Endometrial microvascular endothelial cells (primary cell): Measurements from ENCODE around the gene PSMB4. TPM values are rescaled to one million over a fixed set of nuclear protein-coding genes. Genes with fewer than 3 reads are reported as not detected.
"Not testable (repeated sequence)": the region's sequence is repeated elsewhere in the genome, so short reads cannot be mapped to it uniquely, and the experiment has no call there.

ENCODE experiments used
- in situ Hi-C: cut with HindIII; loops from 2 replicates; pipeline ENCODE4 v1.10.0; 2017; ENCODE audit warnings: low sequenced_read_pairs, low pct_unique_long_range_greater_than_20kb; ENCODE audit errors: inconsistent ontology term
- total RNA-seq: library from RNA; depleted of rRNA; stranded (reverse); fragments of >200 nt; gene quantifications from one replicate; pipeline ENCODE4 v1.2.3, GENCODE V29; 2015; ENCODE audit errors: inconsistent ontology term

Gene PSMB4
- total RNA-seq: 451 TPM

DNA sequence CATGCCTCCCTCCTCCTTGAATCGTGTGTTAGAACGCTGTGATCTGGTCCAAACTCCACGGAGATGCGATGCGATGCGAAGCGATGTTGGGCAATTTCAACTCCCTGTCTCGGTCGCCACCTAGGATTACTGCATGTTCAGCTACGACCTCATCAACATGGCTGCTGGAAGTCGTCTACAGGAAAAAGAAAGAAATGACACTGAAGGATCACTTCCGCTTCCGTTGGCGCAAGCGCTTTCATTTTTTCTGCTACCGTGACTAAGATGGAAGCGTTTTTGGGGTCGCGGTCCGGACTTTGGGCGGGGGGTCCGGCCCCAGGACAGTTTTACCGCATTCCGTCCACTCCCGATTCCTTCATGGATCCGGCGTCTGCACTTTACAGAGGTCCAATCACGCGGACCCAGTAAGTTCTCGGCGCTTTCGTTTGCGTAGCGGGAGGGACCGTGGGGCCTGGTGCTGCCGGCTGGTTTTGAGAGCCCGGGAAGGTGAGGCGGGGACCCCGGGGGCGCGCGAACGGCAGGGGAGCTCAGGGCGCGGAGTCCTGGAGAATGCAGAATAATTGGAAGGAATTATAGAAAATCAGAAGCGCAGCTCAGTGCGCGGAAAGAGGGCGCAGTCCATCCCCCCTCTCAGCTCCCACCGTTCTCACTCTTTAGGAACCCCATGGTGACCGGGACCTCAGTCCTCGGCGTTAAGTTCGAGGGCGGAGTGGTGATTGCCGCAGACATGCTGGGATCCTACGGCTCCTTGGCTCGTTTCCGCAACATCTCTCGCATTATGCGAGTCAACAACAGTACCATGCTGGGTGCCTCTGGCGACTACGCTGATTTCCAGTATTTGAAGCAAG, at the start of gene PSMB4:
PSMB4 (plus strand) TSS at position 250 of the 848 bp plus-strand sequence; CDS start at position 265, 15 bp downstream.
- in situ Hi-C loops: no loop called here

DNA sequence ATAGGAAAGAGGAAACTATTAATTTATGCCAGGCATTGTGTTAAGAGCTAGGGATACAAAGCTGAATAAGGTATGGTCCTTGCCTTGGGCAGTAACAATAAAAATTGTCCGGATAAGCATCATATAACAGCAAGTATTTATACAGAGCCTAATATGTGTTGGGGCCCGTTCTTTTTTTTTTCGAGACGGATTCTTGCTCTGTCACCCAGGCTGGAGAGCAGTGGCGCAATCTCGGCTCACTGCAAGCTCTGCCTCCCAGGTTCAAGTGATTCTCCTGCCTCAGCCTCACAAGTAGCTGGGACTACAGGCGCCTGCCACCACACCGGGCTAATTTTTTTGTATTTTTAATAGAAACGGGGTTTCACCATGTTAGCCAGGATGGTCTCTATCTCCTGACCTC, 49.0 kb upstream of the PSMB4 start:
- in situ Hi-C loops: not testable (repeated sequence)

DNA sequence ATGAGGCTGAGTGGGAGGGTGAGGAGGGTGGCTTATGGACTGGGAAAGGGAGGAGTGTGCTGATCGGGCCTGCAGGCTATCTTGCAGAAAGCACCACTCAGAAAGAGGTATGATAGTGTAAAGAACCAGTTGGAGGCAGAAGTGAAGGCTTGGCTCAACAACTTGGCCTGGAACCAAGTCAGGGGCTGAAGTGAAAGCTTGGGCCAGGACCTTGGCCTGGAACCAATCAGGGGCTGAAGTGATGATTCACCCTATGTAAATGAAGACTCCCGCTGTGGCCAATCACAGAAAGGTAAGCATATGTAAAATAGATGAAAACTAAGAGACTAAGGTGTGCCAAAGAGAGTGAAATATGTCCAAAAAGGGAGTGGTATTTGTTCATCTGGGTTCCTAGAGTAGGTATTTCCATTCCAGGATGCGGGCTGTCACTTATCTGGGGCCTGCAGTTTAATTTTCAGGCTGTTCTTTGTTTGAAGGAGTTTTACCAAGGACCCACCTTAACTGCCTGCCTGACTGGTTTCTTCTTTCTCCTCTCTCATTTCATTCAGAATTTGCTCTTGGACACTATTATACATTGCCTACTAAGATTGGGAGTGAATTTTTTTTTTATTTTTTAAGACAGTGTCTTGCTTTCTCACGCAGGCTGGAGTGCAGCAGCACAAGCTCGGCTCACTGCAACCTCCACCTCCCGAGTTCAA, 47.2 kb upstream of the PSMB4 start:
- in situ Hi-C loops: no loop called here

DNA sequence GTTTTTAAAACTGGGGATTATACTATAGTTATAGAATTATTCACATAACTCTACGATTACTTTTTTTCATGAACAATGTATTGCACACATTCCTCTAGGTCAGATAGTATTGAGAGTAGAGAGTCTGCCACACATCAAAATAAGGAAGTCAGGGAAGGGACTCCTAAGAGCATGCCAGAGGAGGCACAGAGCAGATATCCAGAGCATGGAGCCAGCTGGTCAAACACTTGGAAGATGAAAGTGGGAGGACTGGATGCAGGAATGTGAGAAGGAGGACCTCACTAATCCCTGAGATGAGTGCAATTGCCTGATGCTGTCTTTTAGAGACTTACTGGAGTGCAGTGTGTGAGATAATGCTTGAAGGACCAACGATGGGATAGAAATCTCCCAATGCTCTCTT, 42.7 kb upstream of the PSMB4 start:
- in situ Hi-C loops: no loop called here

DNA sequence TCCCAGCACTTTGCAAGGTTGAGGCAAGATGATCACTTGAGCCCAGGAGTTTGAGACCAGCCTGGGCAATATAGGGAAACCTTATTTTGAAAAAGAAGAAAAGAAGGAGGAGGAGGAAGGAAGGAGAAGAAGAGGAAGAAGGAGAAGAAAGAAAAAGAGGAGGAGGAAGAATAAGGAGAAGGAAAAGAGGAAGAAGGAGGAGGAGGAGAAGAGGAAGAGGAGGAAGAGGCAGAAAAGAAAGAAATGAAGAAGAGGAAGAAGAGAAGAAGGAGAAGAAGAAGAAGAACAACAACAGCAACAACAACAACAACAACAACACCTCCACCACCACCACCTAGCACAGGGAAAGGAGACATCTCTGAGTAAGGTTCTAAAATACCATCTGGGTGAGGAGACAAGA, 37.5 kb upstream of the PSMB4 start:
- in situ Hi-C loops: no loop called here

DNA sequence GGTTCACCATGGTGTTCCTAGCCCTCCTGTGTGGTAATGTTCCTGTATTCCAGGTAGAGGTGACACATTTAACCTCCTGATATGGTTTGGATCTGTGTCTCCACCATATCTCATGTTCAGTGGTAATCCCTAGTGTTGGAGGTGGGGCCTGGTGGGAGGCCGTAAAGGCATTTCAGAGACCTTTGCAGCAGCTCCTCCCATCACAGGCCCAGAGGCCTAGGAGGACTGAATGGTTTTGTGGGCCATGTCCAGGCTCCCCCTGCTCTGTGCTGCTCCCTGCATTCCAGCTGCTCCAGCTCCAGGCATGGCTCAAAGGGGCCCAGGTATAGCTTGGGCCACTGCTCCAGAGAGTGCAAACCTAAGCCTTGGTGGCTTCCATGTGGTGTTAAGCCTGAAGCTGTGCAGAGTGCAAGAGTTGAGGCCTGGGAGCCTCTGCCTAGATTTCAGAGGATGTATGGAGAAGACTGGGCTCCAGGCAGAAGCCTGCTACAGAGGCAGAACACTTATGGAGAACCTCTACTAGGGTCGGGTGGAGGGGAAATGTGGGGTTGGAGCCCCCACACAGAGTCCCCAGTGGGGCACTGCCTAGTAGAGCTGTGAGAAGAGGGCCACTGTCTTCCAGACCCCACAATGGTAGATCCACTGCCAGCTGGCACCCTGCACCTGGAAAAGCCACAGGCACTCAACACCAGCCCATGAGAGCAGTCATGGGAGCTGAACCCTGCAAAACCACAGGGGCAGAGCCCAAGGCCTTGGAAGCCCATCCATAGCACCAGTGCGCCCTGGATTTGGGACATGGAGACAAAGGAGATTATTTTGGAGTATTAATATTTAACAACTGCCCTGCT, 36.8 kb upstream of the PSMB4 start:
- in situ Hi-C loops: no loop called here

DNA sequence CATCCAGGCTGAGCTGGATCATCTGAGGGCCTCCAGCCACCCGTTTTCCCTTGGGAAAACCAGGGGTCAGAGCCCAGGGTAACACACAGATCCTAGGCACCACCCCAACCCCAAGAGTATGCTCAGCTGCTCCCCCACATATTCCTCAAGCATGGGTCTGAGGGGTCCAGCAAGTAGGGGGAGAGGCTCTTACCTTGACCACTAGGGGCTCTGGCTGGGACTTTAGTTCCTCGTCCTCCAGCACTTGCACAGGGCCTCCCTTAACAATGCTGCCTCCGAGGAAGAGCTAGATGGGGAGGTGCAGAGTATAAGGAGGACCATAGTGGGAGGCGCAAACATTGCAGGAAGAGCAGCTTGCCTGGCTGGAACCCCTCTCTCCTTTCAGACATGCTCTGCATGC, 34.4 kb upstream of the PSMB4 start:
- in situ Hi-C loops: no loop called here

DNA sequence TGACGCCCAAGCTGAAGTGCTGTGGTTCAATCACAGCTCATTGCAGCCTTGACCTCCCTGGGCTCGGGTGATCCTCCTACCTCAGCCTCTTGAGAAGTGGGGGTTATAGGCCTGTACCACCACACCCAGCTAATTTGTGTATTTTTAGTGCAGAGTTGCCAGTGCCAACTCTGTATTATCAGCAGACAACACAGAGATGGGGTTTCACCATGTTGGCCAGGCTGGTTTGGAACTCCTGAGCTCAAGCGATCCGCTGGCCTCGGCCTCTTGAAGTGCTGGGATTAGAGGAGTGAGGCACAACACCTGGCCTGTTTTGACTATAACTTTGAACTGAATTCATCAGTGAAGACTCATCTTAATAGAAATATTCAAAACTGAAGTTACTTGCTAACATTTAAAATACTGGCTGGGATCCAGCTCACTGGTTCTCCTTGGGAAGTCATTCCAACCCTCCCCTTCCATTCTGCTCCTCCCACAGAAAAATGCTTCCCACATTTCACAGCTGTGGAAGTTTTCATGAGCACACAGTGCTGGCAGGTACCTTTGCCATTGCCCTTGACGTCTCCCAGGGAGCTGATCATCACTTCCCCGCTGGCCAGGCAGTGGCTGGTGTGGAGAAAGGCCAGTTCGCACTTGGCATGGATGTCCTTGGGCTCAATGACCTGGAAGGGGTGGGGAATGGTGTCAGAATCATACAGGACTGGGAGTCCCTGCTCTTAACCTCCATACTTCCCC, 31.5 kb upstream of the PSMB4 start:
- in situ Hi-C loops: no loop called here

DNA sequence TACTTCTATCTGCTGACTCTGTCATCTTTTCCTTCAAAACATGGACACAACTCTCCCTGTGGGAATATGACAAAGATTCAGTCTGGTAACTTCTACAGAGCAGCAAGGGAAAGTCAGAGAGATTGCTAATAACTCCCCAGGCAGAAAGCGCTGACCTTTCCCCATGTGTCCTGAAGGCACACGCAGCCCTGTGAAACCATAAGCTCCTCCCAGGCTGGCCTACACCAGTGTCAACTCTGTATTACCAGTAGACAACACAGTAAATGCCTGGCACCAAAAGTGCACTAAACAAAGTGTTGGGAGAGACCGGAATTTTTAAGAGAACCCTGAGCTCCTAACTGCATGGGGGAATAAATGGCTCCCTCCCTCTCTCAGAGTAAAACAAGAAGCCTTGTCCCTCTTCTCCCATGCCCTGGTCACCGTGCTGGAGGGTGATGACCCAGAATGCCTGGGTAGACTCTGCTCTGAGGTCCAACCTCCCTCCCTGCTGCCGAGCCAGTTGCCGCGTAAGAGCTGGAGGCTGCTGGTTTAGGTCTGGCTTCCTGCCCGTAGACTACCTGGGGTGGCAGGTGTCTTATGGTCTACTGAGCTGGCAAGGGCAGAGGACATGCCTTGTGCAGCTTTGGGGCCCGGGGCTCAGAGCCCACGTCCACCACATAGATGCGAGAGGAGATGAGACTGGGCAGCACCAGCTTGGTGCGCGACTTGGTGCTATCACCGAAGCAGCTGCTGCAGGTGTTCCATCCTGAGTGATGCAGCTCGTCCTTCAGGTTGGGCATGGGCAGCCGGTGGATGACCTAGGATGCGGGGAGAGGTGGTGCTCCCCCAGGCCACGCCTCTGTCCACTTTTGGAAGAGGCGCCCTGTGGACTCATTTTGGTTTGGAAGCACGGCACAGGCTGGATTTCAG, 30.7 kb upstream of the PSMB4 start:
- in situ Hi-C loops: no loop called here

DNA sequence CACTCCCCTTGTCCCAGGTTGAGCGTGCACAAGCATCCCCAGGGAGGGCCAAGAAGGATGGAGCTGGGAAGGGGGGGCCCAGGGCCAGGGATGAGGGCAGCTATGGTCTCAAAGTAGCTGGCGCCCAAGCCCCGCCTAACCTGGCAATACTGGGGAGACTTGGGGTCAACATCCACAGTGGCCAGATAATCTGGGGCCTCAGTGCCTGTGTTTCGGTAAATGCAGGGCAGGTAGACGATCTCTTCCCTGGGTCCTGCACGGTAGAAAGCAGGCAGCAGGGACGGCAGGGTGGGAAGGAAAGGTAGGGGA, 30.1 kb upstream of the PSMB4 start:
- in situ Hi-C loops: no loop called here

DNA sequence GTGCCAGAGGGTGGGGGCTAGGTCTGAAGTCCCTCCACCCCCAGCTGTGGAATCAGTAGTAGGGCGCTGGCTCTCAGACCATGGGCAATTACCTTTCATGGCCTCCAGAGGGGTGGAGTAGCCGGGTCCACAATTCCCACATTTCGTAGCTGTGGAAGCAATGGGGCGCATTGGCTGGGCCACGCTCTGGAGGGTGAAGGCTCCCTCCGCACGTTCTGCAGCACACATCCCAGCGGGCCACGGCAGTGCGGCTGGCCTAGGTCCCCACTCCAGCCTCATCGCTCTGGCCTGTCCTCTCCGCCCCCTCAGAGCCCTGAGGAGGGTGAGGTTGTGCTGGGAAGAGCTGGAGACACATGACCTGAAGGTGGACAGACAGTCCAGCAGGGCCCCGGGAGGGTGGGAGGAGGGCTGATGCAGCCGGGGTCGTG, 29.7 kb upstream of the PSMB4 start:
- in situ Hi-C loops: no loop called here

DNA sequence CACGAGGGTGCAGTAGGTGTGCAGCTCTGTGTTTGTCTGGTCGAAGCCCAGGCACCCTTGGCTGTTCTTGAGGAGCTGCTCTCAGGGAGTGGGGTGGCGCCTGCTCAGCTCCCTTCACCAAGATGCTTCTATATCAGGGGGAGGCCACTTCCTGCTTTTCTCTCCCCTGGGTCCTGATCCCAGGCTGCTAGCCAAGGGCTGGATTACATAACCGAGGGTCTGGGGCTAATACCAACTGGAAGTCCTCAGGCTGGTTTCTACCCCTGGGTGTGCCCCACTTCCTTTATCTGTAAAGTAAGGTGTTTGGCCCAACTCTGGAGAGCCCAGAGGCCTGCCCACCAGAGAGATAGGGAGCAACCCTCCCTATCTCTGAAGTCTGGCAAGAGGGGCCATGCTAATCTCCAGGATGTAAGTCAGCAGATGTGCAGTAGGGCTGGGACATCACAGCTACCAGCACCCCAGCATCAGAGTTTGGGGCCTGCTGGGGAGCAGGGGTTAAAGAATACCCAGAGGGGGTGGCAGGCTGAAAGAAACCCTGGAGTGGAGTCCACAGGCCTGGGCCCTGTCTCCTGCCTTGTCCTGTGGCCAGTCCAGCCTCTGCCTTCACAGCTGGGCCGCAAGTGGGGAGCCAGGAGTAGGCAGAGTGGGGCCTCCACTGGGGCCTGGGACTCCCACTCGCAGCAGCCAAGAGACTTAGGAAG, 29.0 kb upstream of the PSMB4 start:
- in situ Hi-C loops: no loop called here

DNA sequence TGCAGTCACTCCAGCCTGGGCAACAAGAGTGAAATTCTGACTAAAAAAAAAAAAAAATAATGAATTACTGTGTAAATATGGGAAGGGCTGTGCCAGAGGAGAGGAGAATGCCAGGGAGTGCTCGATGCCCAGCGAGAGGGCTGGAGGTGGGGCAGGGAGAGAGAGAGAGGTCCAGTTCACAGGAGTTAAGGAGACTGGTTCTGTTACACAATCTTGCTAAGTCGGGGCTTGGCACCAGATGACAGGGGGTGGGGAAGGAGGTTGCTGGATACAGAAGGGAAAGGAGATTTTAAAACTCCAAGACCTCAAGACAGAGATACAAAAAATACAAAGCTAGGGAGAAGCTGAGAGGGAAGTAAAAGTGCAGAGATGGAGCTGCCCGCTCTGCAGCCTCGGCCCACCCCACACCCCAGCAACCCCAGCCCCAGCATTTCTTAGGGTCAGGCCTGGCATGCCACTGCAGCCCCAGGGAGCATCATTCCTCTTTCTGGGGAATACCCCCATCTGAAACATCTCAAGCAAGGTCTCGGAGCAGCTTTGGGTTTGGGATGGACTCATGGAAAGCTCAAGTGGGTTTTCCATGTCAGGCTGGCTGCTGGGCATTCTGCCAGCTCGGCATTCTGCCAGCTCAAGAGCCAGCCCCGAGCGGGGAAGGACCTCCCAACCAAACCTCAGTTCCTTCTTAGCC, 27.9 kb upstream of the PSMB4 start:
- in situ Hi-C loops: no loop called here

DNA sequence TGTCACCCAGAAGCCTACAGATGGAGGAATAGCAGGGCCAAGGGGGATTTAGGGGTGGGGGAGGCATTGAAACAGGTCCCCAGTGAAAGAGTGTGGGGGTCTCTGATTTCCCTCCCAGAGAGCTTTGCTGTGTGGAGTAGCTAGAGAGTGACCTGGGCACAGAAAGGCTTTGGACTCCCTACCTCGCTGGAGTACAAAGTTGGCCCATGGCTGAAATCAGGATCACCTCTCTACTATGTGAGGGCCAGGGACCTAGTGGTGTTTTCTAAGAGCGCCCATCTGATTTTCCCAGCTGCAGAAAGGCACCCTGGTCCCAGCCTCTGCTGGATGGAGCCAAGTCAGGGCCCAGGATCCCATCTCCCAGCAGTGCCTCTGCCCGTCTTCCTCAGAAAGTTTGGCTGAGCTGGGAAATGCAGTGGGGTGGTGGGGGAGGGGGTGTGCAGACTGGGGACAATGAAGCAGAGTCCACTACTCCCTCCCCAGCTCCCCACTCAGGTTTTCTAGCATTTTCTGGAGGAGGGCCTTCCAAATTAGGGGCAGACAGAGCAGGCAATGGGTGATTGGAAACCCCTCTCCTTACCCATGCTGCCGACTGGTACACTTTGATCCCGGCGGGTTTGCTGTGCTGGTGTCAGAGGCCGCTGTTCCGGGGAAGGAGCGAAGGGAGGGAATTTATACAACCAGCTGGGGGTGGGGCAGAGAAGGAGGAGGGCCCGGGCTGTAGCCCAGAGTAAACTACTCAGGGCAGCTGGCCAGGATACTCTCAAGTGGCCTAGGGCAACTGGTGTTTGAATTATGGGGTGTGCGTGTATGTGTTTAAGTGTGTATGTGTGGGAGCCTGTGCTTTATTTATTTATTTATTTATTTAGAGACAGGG, 27.1 kb upstream of the PSMB4 start, which contains the start of gene SELENBP1:
SELENBP1 (minus strand) TSS at position 648 of the 877 bp plus-strand sequence; CDS start at position 584, 64 bp downstream.
- in situ Hi-C loops: no loop called here

DNA sequence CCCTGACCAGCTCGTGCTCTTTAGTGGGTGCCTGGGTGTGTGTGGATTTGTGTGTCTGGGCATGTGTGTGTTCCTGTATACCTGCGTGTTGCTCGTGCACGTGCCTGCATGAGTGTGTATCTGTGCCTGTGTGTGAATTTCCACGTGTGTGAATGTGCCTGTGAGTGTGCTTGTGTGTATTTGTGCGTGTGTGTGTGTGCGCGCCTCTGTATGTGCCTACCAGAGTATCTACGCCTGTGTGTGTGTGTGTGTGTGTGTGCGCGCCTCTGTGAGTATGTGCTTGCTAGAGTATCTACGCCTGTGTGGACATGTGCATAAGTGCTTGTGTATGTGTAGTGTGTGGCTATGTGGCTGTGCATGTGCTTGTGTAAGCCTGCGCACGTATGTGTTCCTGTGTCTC, 26.2 kb upstream of the PSMB4 start:
- in situ Hi-C loops: no loop called here
